NCI-H1436 (cell line): ENCODE measurements around the gene RASAL3.
"Not testable (repeated sequence)": the region's sequence is repeated elsewhere in the genome, so short reads cannot be mapped to it uniquely, and the experiment has no call there.

Experiments used
- DNase-seq: peaks from one replicate; lab custom pipeline; 2025; lab: John Stamatoyannopoulos, UW

Gene RASAL3

DNA sequence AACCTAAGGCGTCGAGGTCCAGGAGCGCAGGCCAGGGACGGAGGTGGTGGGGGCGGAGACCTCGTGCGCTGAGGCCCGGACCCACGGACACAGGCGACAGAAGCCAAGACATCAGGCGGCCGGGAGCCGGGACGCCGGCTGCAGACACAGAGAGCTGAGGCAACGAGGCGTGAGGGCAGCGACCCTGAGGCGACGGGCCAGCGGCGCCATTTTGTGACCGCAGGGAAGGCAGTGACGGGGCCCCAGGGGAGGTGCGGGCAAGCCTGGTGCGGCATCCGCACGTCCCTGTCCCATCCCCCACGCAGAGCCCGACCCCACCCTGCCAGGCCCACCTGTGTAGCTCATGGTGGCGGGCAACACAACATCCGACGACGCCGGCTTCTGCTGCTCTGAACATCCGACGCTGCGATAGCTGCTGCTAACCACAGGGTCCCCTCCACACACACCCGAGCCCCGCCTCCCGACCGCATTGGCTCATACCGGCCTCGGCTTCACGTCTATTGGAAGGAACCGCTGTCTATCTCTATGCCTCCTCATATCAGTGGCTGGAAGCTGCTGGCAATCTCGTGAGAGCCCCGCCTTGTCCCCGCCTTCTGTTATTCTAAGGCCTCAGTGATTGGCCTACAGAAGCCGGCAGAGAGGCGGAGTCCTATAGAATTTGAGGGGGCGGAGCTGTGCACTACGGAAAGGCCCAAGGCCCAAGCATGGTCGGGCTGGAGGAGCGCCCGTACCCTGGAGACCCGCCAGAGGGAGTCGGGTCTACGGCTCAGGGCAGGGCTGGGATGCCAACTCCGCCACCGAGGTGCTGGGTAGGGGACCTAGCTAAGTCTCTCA, 45.5 kb downstream of the RASAL3 start, which contains the start of gene AKAP8L:
TSS of gene AKAP8L (minus strand) at position 410 of the 834 bp plus-strand sequence. CDS start at position 345, 65 bp downstream.
- peak; percentile 99 for DNase-seq

DNA sequence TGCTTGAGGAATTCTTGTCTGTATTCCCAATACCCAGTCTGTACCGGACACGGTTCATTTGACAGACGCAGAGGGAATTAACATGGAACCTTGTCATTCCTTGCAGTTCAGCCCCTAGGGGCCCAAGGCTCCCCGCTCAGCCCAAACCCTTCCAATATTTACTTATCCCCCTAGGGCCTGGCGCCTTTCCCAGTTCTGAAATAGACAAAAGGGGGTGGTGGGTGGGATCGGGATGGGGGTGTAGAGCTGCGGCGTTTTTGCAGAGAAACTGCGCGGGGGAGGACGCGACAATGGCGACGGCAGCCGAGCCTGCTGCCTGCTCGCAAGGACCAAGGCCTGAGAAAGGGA, 46.1 kb downstream of the RASAL3 start:
- DNase-seq = peak; percentile 36

DNA sequence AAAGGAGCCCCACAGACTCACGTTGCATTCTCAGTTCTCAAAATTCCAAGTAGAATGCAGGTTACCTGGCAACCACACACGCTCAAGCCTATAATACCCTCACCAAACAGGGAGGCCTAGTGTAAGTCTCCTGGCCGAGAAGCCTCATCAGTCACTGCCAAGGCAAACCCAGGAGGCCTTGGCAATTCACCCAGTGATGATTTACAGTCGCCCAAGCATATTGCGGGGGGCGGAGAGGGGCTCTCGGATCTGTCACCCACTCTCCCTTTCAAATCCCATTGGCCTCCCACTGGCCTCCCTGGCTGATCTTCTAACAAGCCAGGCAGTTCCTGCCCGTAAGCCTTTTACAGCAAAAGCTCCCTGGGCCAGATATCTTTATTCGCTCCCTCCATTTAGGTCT, 46.6 kb downstream of the RASAL3 start:
- no peak for DNase-seq

DNA sequence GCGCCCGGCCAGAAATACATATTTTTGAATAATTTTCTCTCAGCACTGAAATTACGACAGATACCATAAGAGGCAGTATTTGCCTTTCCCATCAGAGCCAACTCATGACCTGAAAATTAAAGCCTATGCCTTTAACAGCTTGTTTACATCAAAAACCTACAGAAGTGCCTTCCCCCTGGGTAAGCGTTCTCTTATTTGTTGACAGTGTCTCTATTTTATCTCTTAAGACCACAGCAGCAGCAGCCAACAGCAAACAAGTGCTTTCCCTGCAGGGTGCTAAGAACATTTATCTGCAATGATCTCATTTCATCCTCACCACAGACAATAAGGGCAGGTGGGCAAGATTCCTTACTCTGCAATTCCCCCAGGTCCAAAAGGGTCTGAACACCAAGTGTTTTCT, 51.5 kb downstream of the RASAL3 start:
- DNase-seq = no peak

DNA sequence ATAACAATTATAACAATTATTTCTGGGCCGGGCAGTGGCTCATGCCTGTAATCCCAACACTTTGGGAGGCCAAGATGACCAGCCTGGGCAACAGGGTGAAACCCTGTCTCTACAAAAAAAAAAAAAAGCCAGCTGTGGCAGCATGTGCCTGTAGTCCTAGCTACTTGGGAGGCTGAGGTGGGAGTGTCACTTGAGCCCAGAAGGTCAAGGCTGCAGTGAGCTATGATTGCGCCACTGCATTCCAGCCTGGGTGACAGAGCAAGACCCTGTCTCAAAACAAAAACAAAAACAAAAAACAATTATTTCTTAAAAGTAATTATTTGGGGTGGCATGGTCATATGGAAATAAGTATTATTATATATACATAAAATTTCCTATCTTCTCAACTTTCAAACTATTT, 53.0 kb downstream of the RASAL3 start:
- DNase-seq = not testable (repeated sequence)

DNA sequence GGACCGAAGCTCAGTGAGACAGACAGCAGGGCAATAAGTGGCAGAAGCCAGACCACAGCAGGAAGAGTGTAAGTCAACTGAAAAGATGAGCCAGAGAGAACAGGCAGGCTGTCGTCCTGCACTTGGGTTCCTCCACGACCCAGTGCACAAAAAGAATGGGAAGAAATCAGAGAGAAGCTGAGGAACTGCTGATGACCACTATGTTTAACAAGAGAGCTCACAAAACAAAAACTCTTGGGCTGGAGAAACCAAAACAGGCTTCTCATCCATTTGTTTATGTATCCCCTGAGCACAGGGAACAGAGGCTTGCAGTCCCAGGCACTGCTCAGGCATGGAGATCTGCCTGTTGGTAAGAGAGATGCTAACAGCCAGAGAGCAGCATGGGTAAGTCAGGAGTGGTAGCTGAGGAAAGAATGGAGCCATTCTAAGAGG, 59.5 kb downstream of the RASAL3 start:
- no peak for DNase-seq

DNA sequence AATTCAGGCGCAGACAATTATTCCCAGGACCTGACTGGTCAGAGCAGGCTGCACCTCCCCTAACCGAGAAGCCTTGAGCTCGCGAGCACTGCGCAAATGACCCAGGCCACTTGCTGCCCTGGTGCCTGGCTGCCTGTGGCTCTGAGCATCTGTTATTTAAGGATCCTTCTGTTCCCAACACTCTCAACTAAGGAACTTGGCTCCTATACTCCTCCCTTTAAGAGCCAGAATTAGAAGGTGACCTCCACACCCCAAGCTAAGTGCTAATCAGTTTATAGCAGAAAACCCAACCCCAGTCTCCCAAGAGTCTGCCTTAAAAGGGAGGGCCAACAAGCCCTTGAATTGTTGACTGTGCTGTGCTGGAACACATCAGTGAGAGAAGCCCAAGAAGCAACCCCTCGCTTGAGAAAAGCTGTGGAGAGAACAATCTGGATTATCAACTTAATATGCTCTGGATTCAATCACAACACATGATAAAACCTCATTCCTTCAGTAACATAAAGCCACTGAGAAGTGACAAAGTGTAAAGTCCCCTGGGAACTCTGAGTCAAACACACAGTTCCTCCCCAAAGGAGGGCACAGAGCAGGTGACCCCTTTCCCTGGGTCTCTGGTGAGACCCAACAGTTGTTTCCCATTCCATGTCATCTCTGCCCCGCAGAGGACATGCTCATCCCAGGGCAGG, 60.1 kb downstream of the RASAL3 start:
- DNase-seq = no peak

DNA sequence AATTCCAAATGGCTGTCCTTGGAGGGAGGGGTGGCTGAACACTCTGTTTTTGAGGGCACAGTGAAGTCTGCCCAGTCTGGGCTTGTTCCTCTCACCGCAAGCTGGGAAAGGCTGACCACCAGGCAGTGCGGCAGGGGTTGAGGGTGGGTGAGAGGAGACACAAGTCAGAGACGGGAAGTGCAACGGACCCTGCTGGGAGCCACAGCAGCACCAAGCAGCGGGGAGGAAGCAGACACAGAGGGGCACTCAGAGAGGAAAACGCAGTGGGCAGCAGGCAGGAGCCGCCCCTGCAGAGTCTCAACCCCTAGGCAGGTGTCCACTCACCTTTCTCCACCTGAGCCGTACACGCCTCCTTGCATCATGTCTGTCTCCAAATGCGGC, 61.2 kb downstream of the RASAL3 start:
- no peak for DNase-seq

DNA sequence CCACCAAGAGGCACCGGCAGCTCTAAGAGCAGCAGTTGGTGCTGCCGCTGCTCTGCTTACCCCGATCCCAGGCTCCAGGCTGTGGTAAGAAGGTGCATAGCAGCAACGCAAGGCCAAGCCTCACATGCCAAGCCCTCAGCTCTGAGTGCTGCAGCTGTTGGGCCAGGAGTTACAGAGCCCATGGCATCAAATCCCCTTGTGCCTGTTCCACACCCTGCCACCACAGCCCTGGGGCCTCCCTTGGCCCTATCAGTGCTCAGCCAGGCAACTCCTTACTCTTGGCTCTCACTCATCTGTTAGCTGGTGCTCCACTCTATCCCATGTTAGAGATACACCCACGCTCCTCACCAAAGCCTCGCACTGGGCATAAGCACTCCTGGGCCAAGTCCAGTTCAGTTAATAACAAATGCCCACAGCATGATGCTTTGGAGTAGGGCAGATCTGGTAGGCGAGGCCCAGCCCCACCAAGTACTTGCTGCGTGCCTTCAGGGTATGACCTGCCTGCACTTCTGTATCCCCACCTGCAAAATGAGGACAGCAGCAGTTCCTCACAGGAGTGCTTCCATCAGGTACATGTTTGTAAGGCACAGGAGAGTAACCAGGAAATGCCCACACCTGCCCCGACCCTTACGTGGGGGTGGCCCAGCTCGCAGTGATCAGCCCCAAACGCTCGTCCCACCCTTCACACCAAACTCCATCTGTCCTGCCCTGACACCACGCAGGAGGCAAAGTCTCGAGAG, 61.8 kb downstream of the RASAL3 start:
- DNase-seq = no peak
